ENCODE data around the gene MARCKSL1. TPM values are rescaled to one million over a fixed set of nuclear protein-coding genes. Genes with fewer than 3 reads are reported as not detected.

MARCKSL1 gene, protein sequence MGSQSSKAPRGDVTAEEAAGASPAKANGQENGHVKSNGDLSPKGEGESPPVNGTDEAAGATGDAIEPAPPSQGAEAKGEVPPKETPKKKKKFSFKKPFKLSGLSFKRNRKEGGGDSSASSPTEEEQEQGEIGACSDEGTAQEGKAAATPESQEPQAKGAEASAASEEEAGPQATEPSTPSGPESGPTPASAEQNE
- total RNA-seq (10 to 100 TPM in 7 of 9 donors, 1 to 10 TPM in 2; 6.8 to 44.0 (median 12.1) TPM), polyA plus RNA-seq (10 to 100 TPM in 1 of 2 donors, 1 to 10 TPM in 1; 8.1 to 29.8 TPM)
- long read RNA-seq, donor 1, transcript MARCKSL1-201 (2 exons, 1,699 nt), result major isoform, 28 of 30 reads
- long read RNA-seq, donor 1, partial matches to known transcripts, result 0 of 30 reads
- long read RNA-seq, donor 1, other reads (novel, unspliced or antisense), result 2 of 30 reads
- long read RNA-seq, donor 2, partial matches to known transcripts, result 0 of 4 reads
- long read RNA-seq, donor 2, other reads (novel, unspliced or antisense), result 0 of 4 reads
- long read RNA-seq, donor 3, transcript MARCKSL1-201 (2 exons, 1,699 nt), result major isoform, 22 of 25 reads
- long read RNA-seq, donor 3, partial matches to known transcripts, result 0 of 25 reads
- long read RNA-seq, donor 3, other reads (novel, unspliced or antisense), result 3 of 25 reads

DNA sequence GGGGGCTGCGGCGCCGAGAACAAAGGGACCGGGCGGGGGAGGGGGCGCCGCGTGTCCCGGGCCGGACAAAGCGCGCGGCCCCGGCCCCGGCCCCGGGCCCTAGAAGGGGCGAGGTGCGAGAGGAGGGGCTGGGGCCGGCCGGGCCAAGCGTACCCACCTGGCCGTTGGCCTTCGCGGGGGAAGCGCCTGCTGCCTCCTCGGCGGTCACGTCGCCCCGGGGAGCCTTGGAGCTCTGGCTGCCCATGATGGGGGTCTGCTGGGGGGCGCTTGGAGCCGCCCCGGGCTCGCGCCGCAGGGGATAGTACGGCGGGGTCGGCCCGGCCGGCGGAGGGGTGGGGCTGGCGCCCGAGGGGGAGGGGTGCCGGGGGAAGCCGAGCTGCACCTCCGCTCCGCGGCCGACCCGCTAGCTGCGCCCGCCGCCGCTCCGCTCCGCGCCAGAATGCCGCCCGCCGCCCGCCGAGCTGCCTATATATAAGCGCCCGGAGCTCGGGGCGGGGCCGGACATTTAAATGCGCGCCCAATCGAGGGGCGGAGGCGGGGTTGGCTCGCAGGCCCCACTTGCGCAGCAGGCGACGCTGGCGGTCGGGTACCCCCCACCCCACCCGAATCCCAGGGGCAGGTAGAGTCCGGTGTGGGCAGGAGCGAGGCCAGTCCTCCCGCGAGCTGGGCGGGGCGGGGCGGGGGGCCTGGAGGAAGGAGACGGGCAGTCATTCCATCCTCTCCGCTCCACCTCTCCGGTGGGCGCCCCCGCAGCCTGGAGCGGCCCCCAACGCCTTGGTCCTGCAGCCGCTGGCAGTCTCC, at the start of gene MARCKSL1:
TSS of gene MARCKSL1 (minus strand) at position 444 of the 801 bp plus-strand sequence. CDS start at position 244, 200 bp downstream.
- peak within 1 kb of the TSS; percentile 62 to 93 (median 72) for H3K4me3 ChIP-seq
- peak; percentile 85 to 92 (median 88) for DNase-seq
- H3K9me3 ChIP-seq, result no peaks in the 10 kb centered on the region
- peak within 1 kb of the TSS; percentile 43 to 91 (median 73) for H3K27ac ChIP-seq
- peaks cover 5 to 55% (median 22%) of the 10 kb centered on the region in 12 donors for H3K4me1 ChIP-seq
- peak in 1 of 2 donors; percentile 90 for TF ChIP-seq POLR2A (IDR thresholded peaks at IDR 0.05)
- TF ChIP-seq, protein P1, sequence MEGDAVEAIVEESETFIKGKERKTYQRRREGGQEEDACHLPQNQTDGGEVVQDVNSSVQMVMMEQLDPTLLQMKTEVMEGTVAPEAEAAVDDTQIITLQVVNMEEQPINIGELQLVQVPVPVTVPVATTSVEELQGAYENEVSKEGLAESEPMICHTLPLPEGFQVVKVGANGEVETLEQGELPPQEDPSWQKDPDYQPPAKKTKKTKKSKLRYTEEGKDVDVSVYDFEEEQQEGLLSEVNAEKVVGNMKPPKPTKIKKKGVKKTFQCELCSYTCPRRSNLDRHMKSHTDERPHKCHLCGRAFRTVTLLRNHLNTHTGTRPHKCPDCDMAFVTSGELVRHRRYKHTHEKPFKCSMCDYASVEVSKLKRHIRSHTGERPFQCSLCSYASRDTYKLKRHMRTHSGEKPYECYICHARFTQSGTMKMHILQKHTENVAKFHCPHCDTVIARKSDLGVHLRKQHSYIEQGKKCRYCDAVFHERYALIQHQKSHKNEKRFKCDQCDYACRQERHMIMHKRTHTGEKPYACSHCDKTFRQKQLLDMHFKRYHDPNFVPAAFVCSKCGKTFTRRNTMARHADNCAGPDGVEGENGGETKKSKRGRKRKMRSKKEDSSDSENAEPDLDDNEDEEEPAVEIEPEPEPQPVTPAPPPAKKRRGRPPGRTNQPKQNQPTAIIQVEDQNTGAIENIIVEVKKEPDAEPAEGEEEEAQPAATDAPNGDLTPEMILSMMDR (IDR thresholded peaks at IDR 0.05), result peak in 1 of 12 donors; percentile 6
- peak; percentile 9 to 76 (median 71) for ATAC-seq
- 0 to 1% (median 1%) methylated on average over 6 to 95 of the region's 95 CpGs for WGBS, 4 donors
- intact Hi-C loops (cut with DNase I), result loop anchor here in 2 of 10 donors (2.0 to 10.0 kb wide), 2 partner anchors 15 to 111 kb away; partner anchors contain the start of genes EIF3I (in 1 of the 2) and TMEM234 (in 1 of the 2)
- H3K27me3 ChIP-seq, result peaks cover 0 to 5% (median 0%) of the 10 kb centered on the region in 9 donors
- H3K36me3 ChIP-seq, result peaks cover 0 to 35% (median 26%) of the 10 kb centered on the region in 9 donors

DNA sequence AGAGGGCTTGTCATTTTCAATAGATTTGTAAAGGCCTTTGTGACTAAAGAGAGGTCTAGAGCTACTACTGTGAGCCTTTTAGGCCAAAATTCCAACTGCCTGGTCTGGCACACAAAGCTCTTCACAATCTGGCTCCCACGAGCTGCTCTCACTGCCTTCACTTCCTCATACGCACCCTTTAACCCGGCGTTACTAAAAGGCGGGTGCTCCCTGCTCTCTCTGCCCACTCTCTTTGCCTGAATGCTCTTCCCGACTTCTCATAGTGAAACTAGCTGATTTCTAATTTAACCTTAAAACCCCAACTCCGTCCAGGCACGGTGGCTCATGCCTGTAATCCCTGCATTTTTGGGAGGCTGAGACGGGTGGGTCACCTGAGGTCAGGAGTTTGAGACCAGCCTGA, 44.0 kb upstream of the MARCKSL1 start:
- Histone ChIP-seq H3K27me3 (no peaks in the 10 kb centered on the region), H3K4me3 (no peak overlapping the region), H3K27ac (no peak overlapping the region), H3K36me3 (peaks cover 0 to 100% (median 100%) of the 10 kb centered on the region in 9 donors), H3K4me1 (no peaks in the 10 kb centered on the region), H3K9me3 (no peaks in the 10 kb centered on the region)
- no peak for TF ChIP-seq POLR2A (IDR thresholded peaks at IDR 0.05)
- TF ChIP-seq, protein P1 (IDR thresholded peaks at IDR 0.05), result no peak
- intact Hi-C loops (cut with DNase I), result no loop called here
- no peak for ATAC-seq
- DNase-seq, result no peak
- WGBS, 4 donors, result 92 to 94% (median 94%) methylated on average over 9 of the region's 9 CpGs

DNA sequence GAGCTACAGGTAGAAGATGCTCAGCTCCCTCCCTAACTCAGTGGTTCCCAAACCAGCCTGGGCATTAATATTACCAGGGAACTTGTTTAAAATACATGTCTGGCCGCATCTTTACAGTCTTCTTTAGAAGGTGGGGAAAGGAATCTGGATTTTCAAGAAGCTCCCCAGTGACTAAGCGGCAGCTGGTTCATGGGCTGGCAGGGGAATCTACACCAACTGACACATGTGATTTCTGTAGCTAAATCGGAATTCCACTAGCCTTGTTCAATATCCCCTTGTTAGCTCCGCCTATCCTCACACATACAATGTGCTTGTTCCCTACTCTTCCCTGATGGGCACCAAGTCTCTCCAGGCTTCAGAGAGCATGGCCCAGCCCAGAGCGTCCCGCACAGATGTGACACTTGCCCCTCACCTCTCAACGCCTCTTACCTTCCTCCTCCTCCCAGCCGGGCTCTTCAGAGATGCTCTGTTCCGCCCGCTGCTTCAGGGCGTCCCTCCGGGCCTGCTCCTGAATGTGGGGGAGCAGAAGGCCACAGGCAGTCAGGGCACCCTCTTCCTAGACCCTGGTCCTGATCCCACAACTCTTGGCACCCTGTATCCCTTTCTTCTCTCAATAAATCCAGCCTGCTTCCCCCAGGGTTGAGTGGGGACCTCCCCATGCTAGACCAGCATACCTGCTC, 41.6 kb upstream of the MARCKSL1 start:
- Histone ChIP-seq H3K9me3 (no peaks in the 10 kb centered on the region), H3K27me3 (no peaks in the 10 kb centered on the region), H3K4me3 (no peak overlapping the region), H3K36me3 (peaks cover 0 to 100% (median 100%) of the 10 kb centered on the region in 9 donors), H3K4me1 (no peaks in the 10 kb centered on the region), H3K27ac (no peak overlapping the region)
- intact Hi-C loops (cut with DNase I), result no loop called here
- TF ChIP-seq, protein P1 (IDR thresholded peaks at IDR 0.05), result no peak
- no peak for TF ChIP-seq POLR2A (IDR thresholded peaks at IDR 0.05)
- 88 to 92% (median 92%) methylated on average over 12 of the region's 12 CpGs for WGBS, 4 donors
- DNase-seq (no peak), ATAC-seq (peak in 1 of 4 donors; percentile 9)
